ENCODE data around the gene FGF22.
"Not testable (repeated sequence)": the region's sequence is repeated elsewhere in the genome, so short reads cannot be mapped to it uniquely, and the experiment has no call there.

The FGF22 gene

GRCh38 chr19:607301-608154 lies 32.2 kb upstream of the FGF22 start:
- DNase-seq, result no peak

DNA sequence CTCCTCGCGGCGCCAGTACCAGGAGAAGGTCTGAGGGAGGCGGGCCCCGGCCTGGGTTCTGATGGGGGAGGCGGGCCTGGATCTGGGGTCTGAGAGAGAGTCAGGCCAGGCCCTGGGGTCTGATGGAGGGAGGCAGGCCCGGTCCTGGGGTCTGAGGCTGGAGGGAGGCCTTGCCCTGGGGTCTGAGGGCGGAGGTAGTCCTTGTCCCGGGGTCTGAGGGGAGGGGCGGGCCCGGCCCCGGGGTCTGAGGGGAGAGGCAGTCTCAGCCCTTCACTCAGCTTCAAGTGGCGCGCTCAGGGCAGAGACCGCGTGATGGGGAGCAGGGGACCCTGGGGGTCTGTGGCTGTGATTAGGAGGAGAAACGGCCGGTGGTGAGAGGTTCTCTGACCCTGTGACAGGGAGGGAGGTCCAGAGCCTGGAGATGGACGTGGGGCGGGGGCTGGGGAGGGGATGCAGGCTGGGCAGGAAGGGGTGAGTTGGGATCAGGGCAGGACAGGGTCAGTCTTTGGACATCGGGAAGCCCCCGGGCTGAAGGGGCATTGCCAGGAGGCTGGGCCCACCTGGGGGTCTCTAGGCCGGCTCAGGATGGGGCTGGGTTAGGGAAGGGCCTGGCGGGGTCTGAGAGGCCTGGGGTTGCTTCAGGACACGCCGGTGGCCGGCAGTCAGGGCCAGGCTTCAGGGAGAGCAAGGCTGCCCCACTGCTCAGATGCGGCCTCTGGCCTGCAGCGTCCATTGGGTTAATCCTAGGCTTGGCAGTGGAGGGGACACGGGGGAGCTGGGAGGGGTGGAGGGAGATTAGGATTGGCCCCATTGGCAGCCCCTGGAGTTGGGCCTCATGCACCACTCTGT lies 31.3 kb upstream of the FGF22 start:
- DNase-seq, result no peak

- no peak for DNase-seq
Measured at GRCh38 chr19:609004-609346, 30.7 kb upstream of the FGF22 start.

DNA sequence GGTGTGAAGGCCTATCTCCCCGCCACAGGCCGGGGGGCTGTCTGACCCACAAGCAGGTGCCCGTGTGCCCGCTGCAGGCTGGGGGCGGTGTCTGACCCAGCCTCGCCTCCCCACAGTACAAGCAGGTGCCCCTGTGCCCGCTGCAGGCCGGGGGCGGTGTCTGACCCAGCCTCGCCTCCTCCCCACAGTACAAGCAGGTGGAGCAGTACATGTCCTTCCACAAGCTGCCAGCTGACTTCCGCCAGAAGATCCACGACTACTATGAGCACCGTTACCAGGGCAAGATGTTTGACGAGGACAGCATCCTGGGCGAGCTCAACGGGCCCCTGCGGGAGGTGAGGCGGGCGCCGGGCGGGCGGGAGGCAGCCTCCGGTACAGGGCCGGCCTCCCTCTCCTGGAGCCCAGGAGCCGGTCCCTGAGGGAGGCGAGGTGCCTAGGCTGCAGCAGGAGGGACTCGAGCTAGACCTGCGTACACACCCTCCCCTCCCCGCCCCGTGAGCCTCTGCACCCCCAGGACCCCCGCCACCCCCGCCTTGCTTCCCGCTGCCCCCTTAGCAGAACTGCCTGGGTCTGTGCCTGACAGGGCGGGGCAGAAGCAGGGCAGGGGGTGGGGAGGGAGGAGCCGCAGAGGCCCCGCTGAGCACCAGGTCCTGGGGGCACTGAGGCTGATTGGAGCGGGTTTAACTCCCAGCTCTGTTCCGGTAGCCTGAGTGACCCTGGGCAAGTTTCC lies 29.4 kb upstream of the FGF22 start:
- no peak for DNase-seq

GRCh38 chr19:610801-611480 lies 28.7 kb upstream of the FGF22 start:
- DNase-seq, result peak; percentile 47

- DNase-seq, result no peak
Measured at GRCh38 chr19:611481-611868, 28.2 kb upstream of the FGF22 start.

GRCh38 chr19:612941-613340 lies 26.7 kb upstream of the FGF22 start:
- DNase-seq, result no peak

DNA sequence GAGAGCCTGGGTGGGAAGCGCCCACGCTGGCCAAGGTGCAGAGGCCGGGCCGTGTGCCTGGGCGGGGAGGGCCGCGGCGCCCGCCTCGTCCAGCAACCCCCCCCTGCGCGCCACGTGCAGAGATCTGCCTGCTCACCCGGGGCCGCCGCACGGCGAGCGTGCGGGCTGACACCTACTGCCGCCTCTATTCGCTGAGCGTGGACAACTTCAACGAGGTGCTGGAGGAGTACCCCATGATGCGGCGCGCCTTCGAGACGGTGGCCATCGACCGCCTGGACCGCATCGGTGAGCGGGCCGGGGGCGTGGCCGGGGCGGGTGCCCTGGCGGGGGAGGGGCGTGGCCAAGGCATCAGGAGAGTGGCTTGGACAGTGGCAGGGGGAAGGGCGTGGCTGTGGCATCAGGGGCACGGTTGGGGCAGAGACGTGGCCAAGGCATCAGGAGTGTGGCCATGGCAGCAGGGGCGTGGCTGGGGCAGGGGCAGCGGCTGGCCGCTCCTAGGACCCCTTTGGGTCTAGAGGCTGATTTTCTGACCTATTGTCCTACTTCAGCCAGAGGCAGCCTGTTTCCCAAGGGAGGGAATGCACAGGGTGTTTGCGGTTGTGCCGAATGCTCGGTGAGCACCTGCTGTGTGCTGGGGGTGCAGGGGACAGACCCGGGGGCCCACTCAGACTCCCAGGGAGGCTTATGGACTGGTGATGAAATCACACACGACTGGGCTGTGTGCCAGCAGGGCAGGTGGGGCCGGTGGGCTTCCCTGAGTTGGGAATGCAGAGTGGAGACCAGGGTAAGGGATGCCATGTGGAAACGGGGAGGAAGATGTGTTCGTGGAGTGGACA lies 25.7 kb upstream of the FGF22 start:
- DNase-seq, result no peak

- no peak for DNase-seq
Measured at GRCh38 chr19:615619-616018, 24.1 kb upstream of the FGF22 start.

DNA sequence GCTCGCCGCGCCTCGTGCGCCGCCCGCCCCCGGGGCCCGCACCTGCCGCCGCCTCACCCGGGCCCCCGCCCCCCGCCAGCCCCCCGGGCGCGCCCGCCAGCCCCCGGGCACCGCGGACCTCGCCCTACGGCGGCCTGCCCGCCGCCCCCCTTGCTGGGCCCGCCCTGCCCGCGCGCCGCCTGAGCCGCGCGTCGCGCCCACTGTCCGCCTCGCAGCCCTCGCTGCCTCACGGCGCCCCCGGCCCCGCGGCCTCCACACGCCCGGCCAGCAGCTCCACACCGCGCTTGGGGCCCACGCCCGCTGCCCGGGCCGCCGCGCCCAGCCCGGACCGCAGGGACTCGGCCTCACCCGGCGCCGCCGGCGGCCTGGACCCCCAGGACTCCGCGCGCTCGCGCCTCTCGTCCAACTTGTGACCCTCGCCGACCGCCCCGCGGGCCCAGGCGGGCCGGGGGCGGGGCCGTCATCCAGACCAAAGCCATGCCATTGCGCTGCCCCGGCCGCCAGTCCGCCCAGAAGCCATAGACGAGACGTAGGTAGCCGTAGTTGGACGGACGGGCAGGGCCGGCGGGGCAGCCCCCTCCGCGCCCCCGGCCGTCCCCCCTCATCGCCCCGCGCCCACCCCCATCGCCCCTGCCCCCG lies 23.5 kb upstream of the FGF22 start:
- DNase-seq, result no peak

DNA sequence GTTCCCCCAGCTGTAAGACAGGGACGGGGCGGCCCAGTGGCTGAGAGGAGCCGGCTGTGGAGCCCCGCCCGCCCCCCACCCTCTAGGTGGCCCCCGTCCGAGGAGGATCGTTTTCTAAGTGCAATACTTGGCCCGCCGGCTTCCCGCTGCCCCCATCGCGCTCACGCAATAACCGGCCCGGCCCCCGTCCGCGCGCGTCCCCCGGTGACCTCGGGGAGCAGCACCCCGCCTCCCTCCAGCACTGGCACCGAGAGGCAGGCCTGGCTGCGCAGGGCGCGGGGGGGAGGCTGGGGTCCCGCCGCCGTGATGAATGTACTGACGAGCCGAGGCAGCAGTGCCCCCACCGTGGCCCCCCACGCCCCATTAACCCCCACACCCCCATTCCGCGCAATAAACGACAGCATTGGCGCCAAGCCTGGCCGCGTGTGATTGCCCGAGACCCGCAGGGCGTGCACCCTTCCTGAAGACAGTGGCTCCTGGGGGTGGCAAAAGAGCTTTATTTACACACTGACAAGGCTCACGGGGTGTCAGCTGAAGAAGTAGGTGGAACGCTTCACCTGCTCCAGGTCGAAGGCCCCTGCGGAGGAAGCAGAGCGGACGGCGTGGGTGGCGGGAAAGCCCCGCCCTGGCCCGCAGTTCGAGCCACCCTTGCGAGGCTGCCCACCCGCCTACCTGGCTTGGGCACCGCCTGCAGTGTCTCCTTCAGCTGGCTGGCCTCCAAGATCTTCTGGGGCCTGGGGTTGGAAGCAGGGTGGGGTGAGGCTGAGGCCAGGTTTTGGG lies 22.7 kb upstream of the FGF22 start:
- no peak for DNase-seq

DNA sequence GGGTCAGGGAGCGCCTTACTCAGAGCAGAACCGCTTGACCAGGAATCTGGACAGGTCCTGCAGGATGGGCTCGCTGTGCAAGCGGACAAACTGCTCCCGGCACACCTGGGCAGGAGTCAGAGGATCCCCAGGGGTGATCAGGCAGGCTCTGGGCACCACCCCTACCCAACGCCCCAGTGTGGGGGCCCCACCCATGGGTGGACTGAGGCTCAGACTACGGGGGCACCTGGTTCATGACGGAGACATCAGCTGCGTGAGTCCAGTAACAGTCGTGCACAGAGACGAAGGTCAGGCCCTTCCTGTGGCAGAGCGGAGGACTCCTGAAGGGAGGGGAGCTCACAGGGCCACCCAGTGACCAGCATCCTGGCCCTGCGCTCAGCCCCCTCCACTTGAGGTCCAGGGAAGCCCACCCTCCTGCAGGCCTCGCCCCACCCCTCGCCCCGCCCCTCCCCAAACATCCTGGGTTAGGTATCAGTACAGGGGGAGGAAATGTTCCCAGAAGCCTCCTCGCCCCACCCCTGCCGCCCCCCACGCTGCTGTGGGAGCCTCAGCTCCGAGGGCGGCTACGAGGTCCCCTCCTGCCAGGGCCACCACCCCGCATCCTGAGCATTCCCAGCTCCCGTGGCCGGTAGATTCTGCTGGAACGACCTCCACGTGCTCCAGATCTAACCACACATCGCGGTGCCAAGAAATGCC lies 22.0 kb upstream of the FGF22 start:
- no peak for DNase-seq

DNA sequence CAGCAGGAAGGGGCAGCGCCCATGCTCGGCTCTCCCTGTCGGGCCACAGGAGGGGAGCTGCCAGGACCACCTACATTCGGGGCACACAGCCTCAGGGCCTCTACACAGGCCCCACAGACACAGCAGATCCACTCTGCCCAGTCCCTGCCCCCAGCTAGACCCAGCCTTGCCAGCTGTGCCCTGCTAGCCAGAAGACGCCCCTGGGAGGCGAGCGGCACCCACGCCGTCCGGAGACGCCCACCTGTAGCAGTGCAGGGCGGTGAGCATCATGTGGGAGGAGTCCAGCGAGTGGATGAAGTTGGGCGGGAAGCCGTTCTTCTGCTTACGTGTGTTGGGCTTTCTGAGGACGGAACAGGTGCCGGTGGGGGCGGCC lies 21.4 kb upstream of the FGF22 start:
- no peak for DNase-seq

DNA sequence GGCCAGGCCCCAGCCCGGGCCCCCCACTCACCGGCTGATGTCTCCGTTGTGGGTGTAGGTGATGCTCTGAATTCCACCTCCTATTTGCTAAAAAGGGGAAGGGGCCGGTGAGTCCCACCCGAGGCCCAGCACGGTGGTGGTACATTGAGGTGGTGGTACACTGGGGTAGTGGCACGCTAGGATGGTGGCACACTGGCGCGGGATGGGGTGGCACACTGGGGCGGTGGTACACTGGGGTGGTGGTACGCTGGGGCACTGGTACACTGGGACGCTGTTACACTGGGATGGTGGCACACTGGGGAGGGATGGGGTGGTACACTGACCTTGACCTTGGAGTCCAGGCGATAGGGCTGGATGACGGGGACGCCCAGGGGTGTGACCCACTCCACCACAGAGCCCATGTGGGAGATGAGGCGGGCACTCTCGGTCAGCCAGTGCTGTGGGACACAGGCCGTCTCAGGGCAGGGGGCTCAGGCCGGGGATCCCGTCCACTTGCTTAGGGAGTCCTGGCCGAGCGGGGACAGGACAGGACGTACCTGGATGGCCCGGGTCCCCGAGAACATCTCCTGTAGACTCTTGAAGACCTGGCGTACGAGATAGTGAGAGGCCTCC lies 20.9 kb upstream of the FGF22 start:
- DNase-seq, result no peak

DNA sequence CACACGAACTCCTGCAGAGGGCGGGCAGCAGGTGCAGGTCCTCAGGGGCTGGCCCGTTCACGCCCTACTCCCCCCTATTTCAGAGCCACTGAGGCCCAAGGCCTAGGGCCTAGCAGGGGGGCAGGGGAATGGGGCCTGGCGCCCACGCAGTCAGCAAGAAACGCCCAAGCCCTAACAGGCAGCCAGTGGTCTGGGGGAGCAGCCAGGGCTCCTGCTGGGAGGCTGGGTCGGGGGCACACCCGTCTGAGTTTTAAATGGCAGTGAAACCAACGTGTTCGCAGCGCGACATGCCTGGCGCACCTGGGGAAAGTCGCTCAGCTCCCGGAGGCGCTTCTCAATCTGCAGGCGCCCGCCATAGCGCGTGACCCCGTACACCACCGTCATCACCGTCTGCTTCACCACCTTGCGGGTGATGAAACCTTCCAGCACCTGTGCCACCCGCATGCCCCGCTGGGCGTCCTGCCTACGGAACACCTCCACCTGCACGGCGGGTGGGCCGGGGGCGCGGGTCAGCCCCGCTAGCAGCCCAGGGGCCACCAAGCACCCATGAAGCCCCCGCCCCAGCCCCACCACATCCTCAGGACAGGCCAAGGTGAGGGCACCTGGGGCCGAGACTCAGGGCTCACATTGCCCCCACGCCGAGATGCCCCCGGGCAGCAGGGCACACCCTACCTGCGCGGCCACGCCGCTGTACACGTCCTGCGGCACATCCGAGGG lies 20.2 kb upstream of the FGF22 start:
- no peak for DNase-seq

- no peak for DNase-seq
Measured at GRCh38 chr19:620166-620862, 19.4 kb upstream of the FGF22 start.

GRCh38 chr19:621191-621590 lies 18.5 kb upstream of the FGF22 start:
- not testable (repeated sequence) for DNase-seq

DNA sequence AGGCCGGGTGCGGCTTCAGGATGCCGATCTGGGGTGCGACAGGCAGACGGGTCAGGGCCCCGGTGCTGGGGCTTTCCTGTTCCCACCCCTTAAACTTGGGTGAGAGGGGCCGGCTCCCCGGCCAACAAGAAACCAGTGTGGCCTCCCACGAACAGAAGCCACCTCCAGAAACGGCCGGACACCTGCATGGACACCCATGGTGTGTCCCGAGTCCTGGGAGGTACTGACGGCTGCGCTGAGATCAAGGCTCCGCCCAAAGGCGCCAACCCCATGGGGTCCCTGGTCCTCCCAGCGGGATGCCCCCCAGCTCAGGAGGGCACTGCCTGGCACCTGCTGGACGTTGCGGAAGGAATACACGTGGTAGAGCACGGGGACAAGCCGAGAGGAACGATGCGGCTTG lies 17.9 kb upstream of the FGF22 start:
- no peak for DNase-seq

Data from OCI-M1 (cell line).